GM19239 (cell line): ENCODE data around the gene EMILIN1.
"Not testable (repeated sequence)": the region's sequence is repeated elsewhere in the genome, so short reads cannot be mapped to it uniquely, and the experiment has no call there.

ENCODE experiments used
- DNase-seq: peaks from one replicate; pipeline ENCODE4 v3.0.0; 2011; ENCODE audit warnings: low spot score; ENCODE audit not compliant: insufficient read length
- FAIRE-seq: peaks from 2 replicates; lab custom pipeline; 2011; peaks lifted over from hg19 to GRCh38; lab: Jason Lieb, UNC

EMILIN1 gene

DNA sequence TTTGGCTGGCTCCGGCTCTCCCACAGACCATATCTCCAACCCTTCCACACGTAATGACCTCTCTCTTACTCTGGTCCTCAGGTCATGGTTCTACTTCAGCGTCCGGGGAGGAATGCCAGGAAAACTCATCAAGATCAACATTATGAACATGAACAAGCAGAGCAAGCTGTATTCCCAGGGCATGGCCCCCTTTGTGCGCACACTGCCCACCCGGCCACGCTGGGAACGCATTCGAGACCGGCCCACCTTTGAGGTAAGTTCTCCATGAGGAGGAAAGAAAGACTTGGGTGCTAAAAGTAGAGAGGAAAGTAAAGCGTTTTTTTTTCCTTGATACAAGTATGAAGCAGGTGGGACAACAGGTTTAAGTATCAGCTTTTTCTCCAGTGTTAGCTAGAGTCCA is 25.1 kb upstream of the EMILIN1 start:
- DNase-seq (no peak), FAIRE-seq (no peak)

DNA sequence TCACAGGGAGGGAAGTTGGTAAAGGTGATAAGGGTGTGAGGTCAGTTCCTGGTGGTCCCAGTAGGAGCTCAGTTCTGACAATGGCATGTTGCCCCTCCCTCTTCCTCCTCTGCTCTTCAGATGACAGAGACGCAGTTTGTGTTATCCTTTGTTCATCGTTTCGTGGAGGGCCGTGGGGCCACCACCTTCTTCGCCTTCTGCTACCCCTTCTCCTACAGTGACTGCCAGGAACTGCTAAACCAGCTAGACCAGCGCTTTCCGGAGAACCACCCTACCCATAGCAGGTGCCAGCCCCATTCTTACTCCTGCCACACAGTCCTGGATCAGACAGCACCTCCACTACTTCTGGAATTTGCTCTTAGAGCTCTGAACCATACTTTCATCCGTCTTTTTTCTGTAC is 24.6 kb upstream of the EMILIN1 start:
- DNase-seq (no peak), FAIRE-seq (no peak)

DNA sequence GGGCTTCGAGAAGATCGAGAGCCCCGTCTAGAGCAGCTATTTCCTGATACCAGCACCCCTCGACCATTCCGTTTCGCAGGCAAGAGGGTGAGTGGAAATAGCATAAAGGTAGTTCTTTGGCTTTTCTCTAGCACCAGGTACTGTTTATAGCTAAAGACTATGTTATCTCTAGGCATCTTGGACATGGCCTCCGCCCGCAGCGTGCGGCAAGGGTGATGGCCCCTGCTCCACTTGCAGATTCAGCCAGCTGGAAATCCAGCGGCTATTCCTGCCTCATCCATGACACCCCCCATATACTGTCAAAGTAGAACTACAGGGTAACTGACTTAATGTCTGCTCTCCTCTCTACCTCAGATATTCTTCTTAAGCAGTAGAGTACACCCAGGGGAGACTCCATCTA is 23.7 kb upstream of the EMILIN1 start:
- FAIRE-seq, result no peak
- DNase-seq, result no peak

DNA sequence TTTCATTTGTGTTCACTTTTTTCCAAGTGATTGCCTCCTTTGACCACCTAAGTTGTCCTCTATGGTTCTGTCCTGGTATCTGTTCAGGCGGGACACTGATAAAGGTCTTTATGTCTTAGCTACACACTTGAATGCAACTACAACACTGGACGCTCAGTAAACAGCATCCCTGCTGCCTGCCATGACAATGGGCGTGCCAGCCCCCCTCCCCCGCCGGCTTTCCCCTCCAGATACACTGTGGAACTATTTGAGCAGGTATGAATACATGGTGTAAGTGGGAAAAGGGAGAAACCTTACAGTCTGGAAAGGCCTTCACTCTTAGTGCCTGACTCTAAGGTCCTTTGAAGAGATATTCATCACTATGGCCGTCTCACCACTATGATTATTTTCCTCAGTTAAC is 21.2 kb upstream of the EMILIN1 start:
- DNase-seq (no peak), FAIRE-seq (no peak)

DNA sequence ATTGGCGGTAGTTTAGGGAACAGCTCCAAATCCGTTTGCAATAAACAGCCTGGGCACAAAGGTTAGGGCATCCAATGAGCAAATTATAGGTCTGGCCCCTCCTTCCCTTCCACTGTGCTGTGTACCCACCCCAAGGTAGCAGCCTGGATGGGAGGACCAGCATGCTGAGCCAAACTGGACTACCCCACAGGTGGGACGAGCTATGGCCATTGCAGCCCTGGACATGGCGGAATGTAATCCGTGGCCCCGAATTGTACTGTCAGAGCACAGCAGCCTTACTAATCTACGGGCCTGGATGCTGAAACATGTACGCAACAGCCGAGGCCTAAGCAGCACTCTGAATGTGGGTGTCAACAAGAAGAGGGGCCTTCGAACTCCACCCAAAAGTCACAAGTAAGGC is 20.2 kb upstream of the EMILIN1 start:
- FAIRE-seq, result no peak

DNA sequence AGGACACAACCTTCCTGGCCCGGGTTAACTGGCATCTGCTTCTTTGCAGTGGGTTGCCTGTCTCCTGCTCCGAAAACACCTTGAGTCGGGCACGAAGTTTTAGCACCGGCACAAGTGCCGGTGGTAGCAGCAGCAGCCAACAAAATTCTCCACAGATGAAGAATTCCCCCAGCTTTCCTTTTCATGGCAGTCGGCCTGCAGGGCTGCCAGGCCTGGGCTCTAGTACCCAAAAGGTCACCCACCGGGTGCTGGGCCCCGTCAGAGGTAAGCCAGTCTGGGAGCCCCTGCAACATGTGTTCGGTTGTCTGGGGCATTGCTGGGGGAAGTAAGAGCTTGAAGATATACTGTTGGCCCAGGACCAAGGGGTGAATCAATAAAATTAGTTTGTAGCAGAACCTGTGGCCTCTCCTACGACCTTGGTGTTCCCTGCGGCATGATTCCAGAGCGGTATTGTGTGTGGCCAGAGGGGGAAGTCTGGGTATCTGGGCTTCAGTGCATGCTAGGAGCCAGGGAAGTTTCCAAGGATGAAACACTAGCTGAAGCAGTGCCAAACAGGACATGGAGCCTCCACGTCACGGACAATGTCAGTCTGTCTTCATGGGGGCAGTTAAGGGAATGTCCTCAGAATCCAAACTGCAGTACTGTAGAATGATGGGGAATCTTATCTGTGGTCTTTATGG is 19.1 kb upstream of the EMILIN1 start:
- DNase-seq (no peak), FAIRE-seq (no peak)

More for the DNA sequence above, 20.2 kb upstream of the EMILIN1 start:
- DNase-seq, result no peak

DNA sequence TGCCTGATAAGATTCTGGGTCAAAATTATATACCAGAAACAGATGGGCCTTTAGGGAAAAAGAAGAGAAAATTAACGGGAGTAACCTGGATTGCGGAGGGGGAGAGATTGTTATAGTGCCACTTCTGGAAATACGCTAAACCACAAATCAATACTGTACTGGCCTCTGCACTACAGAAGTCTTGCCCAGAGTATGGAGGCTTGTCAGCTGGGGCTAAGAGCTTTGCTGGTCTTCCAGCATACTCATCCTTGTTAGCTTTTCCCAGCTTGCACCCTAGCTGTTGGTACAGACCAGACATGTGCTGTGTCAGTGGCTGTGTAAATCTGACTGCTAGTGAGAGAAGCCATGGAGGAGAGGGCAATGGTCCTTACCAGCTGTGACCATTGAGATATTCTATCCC is 18.1 kb upstream of the EMILIN1 start:
- FAIRE-seq, result no peak
- no peak for DNase-seq

DNA sequence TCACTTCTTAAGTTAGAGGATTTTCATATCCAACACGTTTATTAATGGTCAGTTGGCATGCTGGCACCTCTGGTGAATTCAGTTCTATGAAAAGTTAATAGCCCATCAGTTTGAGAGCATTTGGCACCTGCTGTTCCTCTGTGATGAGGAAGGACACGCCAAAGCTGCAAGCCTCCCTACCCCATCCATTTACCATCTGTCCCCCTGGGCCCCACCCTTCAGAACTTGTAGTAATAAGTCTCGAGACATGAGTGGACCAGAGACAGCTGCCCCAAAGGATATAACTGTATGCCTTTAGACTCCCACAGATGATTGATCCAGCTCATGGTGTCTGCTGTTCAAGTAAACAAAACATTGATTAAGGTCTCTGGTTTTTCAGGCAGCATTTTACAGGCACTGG is 13.3 kb upstream of the EMILIN1 start:
- DNase-seq (no peak), FAIRE-seq (no peak)

DNA sequence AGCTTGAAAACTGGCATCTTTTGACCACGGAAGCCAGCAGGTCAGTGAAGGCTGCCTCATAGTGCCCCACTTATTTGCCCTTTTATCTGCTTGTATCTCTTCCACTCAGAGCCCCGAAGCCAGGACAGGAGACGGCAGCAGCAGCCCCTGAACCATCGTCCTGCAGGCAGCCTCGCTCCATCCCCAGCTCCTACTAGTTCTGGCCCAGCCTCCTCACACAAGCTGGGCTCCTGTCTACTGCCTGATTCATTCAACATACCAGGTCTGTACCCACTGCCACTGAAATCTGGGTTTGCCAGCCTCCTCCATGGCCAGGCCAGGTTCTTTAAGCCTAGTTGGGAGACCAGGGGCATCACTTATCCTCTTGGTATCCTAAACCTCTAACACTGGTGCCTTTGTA is 11.0 kb upstream of the EMILIN1 start:
- FAIRE-seq, result no peak
- no peak for DNase-seq

DNA sequence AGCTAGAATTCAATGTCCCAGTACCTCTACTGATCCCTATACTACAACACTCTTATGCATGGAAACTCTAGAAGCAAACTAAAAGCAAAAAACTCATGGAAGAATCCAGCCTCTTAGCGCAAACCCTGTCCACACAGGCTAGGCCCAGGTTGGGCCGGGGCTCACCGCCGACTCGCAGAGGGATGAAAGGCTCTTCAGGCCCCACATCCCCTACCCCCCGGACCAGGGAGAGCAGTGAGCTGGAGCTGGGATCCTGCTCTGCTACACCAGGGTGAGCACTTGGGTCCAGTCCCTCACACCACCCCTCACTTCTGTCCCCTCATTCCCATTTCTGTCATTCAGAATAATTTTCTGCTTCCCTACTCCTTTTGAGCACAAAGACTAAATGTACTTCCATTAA is 9.0 kb upstream of the EMILIN1 start:
- DNase-seq (no peak), FAIRE-seq (no peak)

DNA sequence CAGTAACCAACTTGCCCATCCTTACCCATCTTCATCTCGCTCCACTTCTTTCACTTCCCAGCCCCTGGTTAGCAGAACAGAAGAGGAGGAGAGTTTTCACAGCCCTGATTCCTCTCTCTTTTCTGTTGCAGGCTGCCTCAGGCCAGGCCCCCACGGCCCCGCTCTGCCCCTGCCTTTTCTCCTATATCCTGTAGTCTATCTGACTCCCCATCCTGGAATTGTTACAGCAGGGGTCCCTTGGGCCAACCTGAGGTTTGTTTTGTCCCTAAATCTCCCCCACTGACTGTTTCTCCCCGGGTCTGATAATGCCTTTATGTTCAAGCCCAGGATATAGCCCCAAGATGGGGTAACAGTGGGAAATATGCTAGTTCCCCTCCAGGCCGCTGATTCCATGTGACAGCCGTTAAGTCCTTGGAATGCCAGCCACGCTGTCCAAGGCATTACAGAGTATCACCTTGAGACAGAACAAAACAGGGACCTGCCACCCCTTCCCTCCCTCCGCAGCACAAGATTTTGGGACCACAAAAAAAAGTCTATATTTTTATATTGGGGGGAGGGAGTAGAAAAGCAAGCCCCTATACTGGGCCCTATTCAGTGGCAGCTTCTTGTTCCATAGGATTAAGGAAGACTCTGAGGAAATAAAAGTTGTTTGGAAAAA is 8.3 kb upstream of the EMILIN1 start:
- no peak for DNase-seq
- no peak for FAIRE-seq

DNA sequence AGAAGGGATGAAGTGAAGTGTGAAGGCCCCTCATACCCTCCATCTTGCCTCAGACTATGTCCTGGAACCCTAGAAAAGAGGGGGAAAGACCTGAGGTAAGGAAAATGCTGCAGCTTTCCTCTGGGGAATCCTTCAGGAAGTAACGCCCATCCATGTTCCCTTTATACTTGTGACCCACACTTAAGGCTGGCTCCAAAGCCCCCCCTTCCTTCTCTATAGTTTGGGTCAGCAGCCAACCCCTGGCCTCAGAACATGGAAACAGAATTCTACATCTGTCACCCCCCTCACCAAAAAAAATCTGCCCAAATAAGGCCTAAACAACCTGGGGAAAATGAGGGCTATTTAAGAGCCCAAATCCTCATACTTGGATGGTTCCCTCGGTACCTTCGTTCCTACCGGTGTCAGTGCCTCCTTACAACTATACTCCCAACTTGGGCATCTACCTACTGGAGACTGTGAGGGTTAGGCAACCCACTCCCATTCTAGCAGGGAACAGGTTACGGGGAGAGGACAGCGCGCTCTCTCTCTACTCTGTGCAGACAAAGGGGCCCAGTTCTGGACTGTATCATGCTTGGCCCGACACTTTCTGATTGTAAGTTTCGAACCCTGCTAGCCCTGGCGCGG is 7.7 kb upstream of the EMILIN1 start:
- FAIRE-seq, result no peak
- DNase-seq, result no peak

DNA sequence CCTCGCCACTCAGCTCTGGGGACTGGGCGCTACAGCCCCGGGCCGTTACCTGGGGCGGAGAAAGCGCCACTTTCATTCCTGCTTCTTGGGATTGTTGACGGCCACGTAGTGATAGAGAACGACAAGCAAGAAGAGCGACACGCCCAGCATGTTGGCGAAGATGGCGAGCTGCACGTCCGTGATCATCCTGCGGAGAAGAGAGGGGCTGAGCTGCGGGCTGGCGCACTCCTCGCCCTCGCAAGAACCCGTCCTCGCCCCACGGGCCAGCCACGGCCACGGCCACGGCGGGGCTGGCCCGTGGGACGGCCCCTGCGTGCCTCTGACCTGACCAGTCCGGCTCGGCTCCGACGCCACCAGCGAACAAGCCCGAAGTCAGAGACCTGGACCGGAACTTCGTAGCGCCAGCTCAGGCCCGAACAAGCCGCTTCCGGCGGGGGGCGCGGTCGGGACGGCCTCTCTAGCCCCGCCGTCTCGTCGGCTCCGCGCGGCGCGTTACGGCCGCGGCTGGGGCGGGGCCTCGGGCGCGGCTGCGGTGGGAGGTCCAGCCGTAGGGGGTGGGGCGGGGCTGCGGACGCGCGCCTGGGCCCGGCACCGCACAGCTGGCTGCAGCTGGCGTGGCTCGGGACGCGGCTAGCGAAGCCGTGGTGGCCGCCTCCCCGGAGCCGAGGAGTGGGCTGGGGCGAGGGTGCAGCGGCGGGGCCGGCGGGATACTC is 7.0 kb upstream of the EMILIN1 start, which contains the start of gene OST4:
Gene OST4 (minus strand): TSS at position 378 of the 713 bp plus-strand sequence.
- DNase-seq (peak; percentile 93), FAIRE-seq (peak; percentile 58)

DNA sequence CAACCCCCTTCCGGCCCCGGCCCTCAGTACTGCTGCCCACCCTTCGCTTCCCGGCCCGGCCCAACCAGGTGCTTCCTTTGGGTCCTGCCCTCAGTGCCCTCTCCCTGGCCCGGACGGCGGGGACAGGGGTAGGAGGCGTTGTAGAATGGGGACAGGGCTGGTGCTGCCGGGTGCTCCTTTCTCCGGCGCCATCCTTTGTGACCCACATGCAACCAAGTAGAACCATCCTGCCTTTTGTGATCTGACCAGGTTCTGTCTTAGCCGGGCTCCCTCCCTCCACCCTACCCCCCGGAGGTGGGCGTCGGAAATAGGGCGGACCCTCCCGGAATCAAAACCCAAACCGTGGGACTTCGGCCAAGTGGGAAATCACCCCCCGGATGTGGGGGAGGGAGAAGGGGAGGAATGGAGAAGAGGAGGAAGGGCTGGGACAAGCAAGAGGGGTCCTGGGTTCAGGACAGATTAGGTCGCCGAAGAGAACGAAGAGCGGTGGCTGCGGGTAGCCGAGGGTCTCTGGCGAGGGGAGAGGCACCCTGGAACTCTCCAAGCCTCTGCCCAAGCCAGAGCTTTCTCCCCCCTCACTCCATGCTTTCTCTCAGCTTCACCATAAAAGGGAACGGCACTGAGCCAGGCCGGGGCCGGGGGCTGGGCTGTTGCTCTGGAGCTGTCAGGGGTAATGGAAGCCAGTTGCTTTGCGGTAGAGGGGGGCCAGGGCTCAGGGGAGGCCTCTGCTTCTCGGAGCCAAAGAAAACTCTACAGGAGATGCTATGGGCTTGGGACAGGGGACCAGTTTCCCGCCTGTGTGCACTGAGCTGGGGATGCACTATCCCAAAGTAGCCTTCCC is 6.2 kb upstream of the EMILIN1 start:
- DNase-seq (no peak), FAIRE-seq (peak; percentile 18)

DNA sequence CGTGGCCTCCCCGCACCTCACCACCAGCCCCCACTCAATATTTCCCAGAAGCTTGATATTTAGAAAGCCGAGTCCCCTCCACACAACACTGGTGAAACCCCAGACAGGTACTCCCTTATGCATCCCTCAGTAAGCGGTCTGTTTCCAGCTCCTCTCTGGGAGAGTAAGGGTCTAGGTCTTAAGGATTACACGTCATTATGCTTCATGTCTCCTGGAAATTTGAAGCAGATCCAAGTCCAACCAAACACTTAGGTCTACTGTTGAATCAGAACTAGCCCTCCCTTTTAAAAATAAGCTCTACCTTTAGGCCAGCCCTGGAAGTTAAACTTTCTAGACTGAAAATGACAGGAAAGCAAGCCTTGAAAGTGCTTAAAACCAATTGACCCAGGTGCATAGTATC is 5.5 kb upstream of the EMILIN1 start:
- FAIRE-seq (no peak), DNase-seq (no peak)

DNA sequence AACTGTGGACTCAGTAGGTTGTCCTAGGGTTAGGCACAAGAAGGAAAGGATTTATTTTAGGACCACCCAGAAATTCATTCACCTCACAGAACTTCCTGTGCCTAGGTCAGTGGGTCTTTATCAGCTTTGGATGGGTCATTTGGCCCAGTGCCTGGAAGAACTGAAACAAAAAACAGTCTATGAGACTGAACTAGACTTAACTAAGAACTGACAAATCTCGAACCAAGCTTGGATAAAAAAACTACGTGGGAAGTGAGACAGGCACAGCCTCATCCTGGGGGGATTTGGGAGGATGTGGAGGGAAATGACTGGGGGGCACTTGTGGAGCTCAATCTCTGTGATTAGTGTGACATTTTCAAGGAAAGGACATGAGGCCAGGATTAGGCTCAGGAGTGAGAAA is 4.6 kb upstream of the EMILIN1 start:
- FAIRE-seq, result no peak
- no peak for DNase-seq

DNA sequence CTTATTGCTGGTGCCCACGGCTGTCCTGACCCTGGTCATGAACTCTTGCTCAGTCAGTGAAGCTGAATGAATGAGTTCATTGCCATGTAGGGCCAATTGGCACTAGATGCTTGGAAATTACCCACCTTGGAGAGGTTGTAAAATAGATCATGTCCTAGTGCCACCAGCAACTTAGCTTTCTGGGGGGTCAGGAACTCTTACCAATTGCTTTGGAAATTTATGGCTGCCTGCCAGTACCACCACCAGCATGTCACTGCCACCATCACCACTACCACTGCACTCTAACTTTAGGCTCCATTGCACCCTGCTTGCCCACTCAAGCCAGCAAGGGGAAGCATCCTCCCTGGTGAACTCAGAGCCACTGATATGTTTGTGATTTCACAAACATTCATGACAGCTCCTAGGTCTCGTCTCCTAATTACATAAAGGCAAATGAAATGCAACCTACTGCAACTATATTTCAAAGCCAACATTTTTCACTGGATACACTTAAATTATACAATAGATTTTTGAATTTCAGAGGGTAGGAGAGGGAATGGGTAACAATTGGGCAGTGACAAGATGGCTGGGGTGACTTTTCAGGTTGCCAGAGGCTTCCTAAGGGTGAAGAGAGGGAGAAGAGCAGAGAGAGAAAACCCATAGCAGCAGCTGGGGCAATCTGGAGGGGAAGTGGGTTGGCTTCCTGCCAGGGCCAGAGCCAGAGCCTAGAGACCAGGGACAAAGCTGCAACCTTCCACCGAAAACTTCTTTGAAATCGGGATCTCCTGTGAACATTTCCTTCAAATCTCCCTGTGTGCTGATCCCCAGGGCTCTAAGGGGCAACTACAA is 3.5 kb upstream of the EMILIN1 start:
- FAIRE-seq (peak; percentile 79), DNase-seq (no peak)

DNA sequence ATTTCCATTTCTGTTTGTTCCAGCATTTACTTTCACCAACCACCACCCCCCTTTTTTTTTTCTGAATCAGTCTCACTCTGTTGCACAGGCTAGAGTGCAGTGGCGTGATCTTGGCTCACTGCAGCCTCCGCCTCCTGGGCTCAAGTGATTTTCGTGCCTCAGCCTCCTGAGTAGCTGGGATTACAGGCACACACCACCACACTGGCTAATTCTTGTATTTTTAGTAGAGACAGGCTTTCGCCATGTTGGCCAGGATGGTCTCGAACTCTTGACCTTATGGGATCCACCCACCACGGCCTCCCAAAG is 2.9 kb upstream of the EMILIN1 start:
- not testable (repeated sequence) for FAIRE-seq, DNase-seq

DNA sequence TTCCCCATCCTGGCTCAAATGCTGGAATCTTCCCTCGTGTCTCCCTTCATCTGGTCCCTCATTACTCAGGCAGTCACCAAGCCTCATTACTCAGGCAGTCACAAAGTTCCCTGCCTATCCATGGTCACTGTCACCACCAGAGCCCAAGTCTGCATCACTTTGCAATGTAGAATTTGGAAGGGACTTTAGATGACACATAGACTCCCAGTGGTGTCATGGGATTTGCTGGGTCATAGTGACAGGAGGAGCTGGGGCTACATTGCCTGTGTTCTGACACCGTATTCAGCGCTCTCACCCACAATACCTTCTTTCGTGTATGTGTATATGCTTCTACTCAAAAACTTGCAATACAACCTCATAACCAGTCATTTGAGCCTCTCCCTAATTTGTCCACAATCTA is 2.1 kb upstream of the EMILIN1 start:
- no peak for DNase-seq
- FAIRE-seq, result no peak
